ENCODE data around the gene IFI35.
"Not testable (repeated sequence)": the region's sequence is repeated elsewhere in the genome, so short reads cannot be mapped to it uniquely, and the experiment has no call there.

The IFI35 gene

GRCh38 chr17:43006639-43007551 lies at the start of gene IFI35:
TSS of gene IFI35 (plus strand) at chr17:43006784. CDS start at chr17:43006948, 164 bp downstream.
- no peak for DNase-seq (ENCODE audit: low read depth, low spot score)
- Histone ChIP-seq H3K27ac (ENCODE audit: low read length) (no peak within 1 kb of the TSS), H3K36me3 (ENCODE audit: control insufficient read depth, insufficient read depth, low read length) (peaks cover 14% of the 10 kb centered on the region; the same call in 1 of the 2 replicates), H3K9me3 (ENCODE audit: control insufficient read depth, insufficient read depth, low read length) (no peaks in the 10 kb centered on the region), H3K4me3 (ENCODE audit: low read length) (peak within 1 kb of the TSS; percentile 4; the same call in 1 of the 2 replicates), H3K27me3 (ENCODE audit: control insufficient read depth, insufficient read depth, low read length) (no peaks in the 10 kb centered on the region), H3K4me1 (ENCODE audit: control insufficient read depth, insufficient read depth, low read length) (0 out of 2 replicates have a peak, but pooled peaks cover 1% of the 10 kb centered on the region)
- WGBS (ENCODE audit: insufficient coverage, insufficient read length) = no CpG with 5 or more reads among the region's 18 CpGs

- Histone ChIP-seq H3K27me3 (ENCODE audit: control insufficient read depth, insufficient read depth, low read length) (no peaks in the 10 kb centered on the region), H3K9me3 (ENCODE audit: control insufficient read depth, insufficient read depth, low read length) (no peaks in the 10 kb centered on the region), H3K36me3 (ENCODE audit: control insufficient read depth, insufficient read depth, low read length) (peaks cover 7% of the 10 kb centered on the region; the same call in 1 of the 2 replicates), H3K27ac (ENCODE audit: low read length) (no peak within 1 kb of the TSS), H3K4me1 (ENCODE audit: control insufficient read depth, insufficient read depth, low read length) (no peaks in the 10 kb centered on the region), H3K4me3 (ENCODE audit: low read length) (peak within 1 kb of the TSS; percentile 54)
- WGBS (ENCODE audit: insufficient coverage, insufficient read length) = no CpG with 5 or more reads among the region's 43 CpGs
- peak; percentile 85 for DNase-seq (ENCODE audit: low read depth, low spot score)
Measured at GRCh38 chr17:42964161-42964932, 42.2 kb upstream of the IFI35 start, which contains the start of gene AARSD1. TSS of gene AARSD1 (minus strand) at chr17:42964454. CDS start at chr17:42964440, 14 bp downstream.

GRCh38 chr17:42967925-42968324 lies 38.7 kb upstream of the IFI35 start:
- Histone ChIP-seq H3K4me3 (ENCODE audit: low read length) (no peak overlapping the region), H3K36me3 (ENCODE audit: control insufficient read depth, insufficient read depth, low read length) (no peaks in the 10 kb centered on the region), H3K27me3 (ENCODE audit: control insufficient read depth, insufficient read depth, low read length) (no peaks in the 10 kb centered on the region), H3K4me1 (ENCODE audit: control insufficient read depth, insufficient read depth, low read length) (no peaks in the 10 kb centered on the region), H3K27ac (ENCODE audit: low read length) (no peak overlapping the region), H3K9me3 (ENCODE audit: control insufficient read depth, insufficient read depth, low read length) (no peaks in the 10 kb centered on the region)
- no CpG with 5 or more reads among the region's 1 CpG for WGBS (ENCODE audit: insufficient coverage, insufficient read length)
- DNase-seq (ENCODE audit: low read depth, low spot score) = no peak

- H3K4me1 ChIP-seq (ENCODE audit: control insufficient read depth, insufficient read depth, low read length) = no peaks in the 10 kb centered on the region
- no peak for DNase-seq (ENCODE audit: low read depth, low spot score)
- no peaks in the 10 kb centered on the region for H3K27me3 ChIP-seq (ENCODE audit: control insufficient read depth, insufficient read depth, low read length)
- H3K36me3 ChIP-seq (ENCODE audit: control insufficient read depth, insufficient read depth, low read length) = no peaks in the 10 kb centered on the region
- no peak overlapping the region for H3K27ac ChIP-seq (ENCODE audit: low read length)
- no peaks in the 10 kb centered on the region for H3K9me3 ChIP-seq (ENCODE audit: control insufficient read depth, insufficient read depth, low read length)
- WGBS (ENCODE audit: insufficient coverage, insufficient read length) = no CpG with 5 or more reads among the region's 5 CpGs
- H3K4me3 ChIP-seq (ENCODE audit: low read length) = no peak overlapping the region
Measured at GRCh38 chr17:42969001-42969581, 37.5 kb upstream of the IFI35 start.

GRCh38 chr17:42971589-42971988 lies 35.0 kb upstream of the IFI35 start:
- H3K9me3 ChIP-seq (ENCODE audit: control insufficient read depth, insufficient read depth, low read length) = no peaks in the 10 kb centered on the region
- H3K4me1 ChIP-seq (ENCODE audit: control insufficient read depth, insufficient read depth, low read length) = no peaks in the 10 kb centered on the region
- no peak overlapping the region for H3K4me3 ChIP-seq (ENCODE audit: low read length)
- no peaks in the 10 kb centered on the region for H3K36me3 ChIP-seq (ENCODE audit: control insufficient read depth, insufficient read depth, low read length)
- no peak overlapping the region for H3K27ac ChIP-seq (ENCODE audit: low read length)
- DNase-seq (ENCODE audit: low read depth, low spot score) = no peak
- H3K27me3 ChIP-seq (ENCODE audit: control insufficient read depth, insufficient read depth, low read length) = no peaks in the 10 kb centered on the region
- WGBS (ENCODE audit: insufficient coverage, insufficient read length) = no CpG with 5 or more reads among the region's 5 CpGs

GRCh38 chr17:42973323-42973722 lies 33.3 kb upstream of the IFI35 start:
- H3K4me1 ChIP-seq (ENCODE audit: control insufficient read depth, insufficient read depth, low read length); H3K9me3 ChIP-seq (ENCODE audit: control insufficient read depth, insufficient read depth, low read length); H3K27me3 ChIP-seq (ENCODE audit: control insufficient read depth, insufficient read depth, low read length); DNase-seq (ENCODE audit: low read depth, low spot score); H3K36me3 ChIP-seq (ENCODE audit: control insufficient read depth, insufficient read depth, low read length); H3K27ac ChIP-seq (ENCODE audit: low read length); H3K4me3 ChIP-seq (ENCODE audit: low read length): not testable (repeated sequence)
- no CpG with 5 or more reads among the region's 18 CpGs for WGBS (ENCODE audit: insufficient coverage, insufficient read length)

GRCh38 chr17:42975265-42975664 lies 31.3 kb upstream of the IFI35 start:
- no peak for DNase-seq (ENCODE audit: low read depth, low spot score)
- Histone ChIP-seq H3K4me1 (ENCODE audit: control insufficient read depth, insufficient read depth, low read length) (peaks cover 3% of the 10 kb centered on the region; the same call in 1 of the 2 replicates), H3K9me3 (ENCODE audit: control insufficient read depth, insufficient read depth, low read length) (no peaks in the 10 kb centered on the region), H3K4me3 (ENCODE audit: low read length) (no peak overlapping the region), H3K36me3 (ENCODE audit: control insufficient read depth, insufficient read depth, low read length) (no peaks in the 10 kb centered on the region), H3K27me3 (ENCODE audit: control insufficient read depth, insufficient read depth, low read length) (no peaks in the 10 kb centered on the region), H3K27ac (ENCODE audit: low read length) (no peak overlapping the region)
- no CpG with 5 or more reads among the region's 2 CpGs for WGBS (ENCODE audit: insufficient coverage, insufficient read length)

- not testable (repeated sequence) for H3K9me3 ChIP-seq (ENCODE audit: control insufficient read depth, insufficient read depth, low read length); DNase-seq (ENCODE audit: low read depth, low spot score); H3K4me3 ChIP-seq (ENCODE audit: low read length); H3K27ac ChIP-seq (ENCODE audit: low read length); H3K27me3 ChIP-seq (ENCODE audit: control insufficient read depth, insufficient read depth, low read length); H3K4me1 ChIP-seq (ENCODE audit: control insufficient read depth, insufficient read depth, low read length); H3K36me3 ChIP-seq (ENCODE audit: control insufficient read depth, insufficient read depth, low read length)
- WGBS (ENCODE audit: insufficient coverage, insufficient read length) = no CpG with 5 or more reads among the region's 16 CpGs
Measured at GRCh38 chr17:42975701-42976100, 30.9 kb upstream of the IFI35 start.

GRCh38 chr17:42979511-42980273 lies 26.9 kb upstream of the IFI35 start, which contains the start of gene PTGES3L:
TSS of gene PTGES3L (minus strand) at chr17:42980080. CDS start at chr17:42980053, 27 bp downstream.
- peaks cover 3% of the 10 kb centered on the region; the same call in 1 of the 2 replicates for H3K4me1 ChIP-seq (ENCODE audit: control insufficient read depth, insufficient read depth, low read length)
- H3K36me3 ChIP-seq (ENCODE audit: control insufficient read depth, insufficient read depth, low read length) = no peaks in the 10 kb centered on the region
- H3K4me3 ChIP-seq (ENCODE audit: low read length) = peak within 1 kb of the TSS; percentile 96
- WGBS (ENCODE audit: insufficient coverage, insufficient read length) = no CpG with 5 or more reads among the region's 21 CpGs
- DNase-seq (ENCODE audit: low read depth, low spot score) = no peak
- no peak within 1 kb of the TSS for H3K27ac ChIP-seq (ENCODE audit: low read length)
- no peaks in the 10 kb centered on the region for H3K9me3 ChIP-seq (ENCODE audit: control insufficient read depth, insufficient read depth, low read length)
- H3K27me3 ChIP-seq (ENCODE audit: control insufficient read depth, insufficient read depth, low read length) = no peaks in the 10 kb centered on the region

Data from iPS DF 6.9 (cell line).